ENCODE measurements around the gene NELFE.

- TF ChIP-seq EZH2 (IDR thresholded peaks at IDR 0.05; ENCODE audit: insufficient read depth, poor library complexity, severe bottlenecking) (no peak), EZH2phosphoT487 (IDR thresholded peaks at IDR 0.05; ENCODE audit: insufficient read depth, low read depth) (no peak)
These were observed 23.8 kb downstream of the NELFE start for GRCh38 chr6:31935021-31935420.

Measured in GM23248 (cell line).